ENCODE results near the gene ZNF391.
"Not testable (repeated sequence)": the region's sequence is repeated elsewhere in the genome, so short reads cannot be mapped to it uniquely, and the experiment has no call there.

- TF ChIP-seq CTCF (IDR thresholded peaks at IDR 0.05; ENCODE audit: low read length); EZH2 (IDR thresholded peaks at IDR 0.05; ENCODE audit: borderline replicate concordance, low read length): not testable (repeated sequence)
These were observed 7.6 kb upstream of the ZNF391 start for GRCh38 chr6:27381001-27381400.
